Measurements from ENCODE around the gene ZBTB7A. TPM values are rescaled to one million over a fixed set of nuclear protein-coding genes. Genes with fewer than 3 reads are reported as not detected.

The ZBTB7A gene
- total RNA-seq, 1 donor: 42.7 TPM

GRCh38 chr19:4046946-4047683 lies 19.6 kb downstream of the ZBTB7A start:
- Histone ChIP-seq H4K20me1 (ENCODE audit: insufficient read depth, low read length) (peaks cover 46% of the 10 kb centered on the region), H3K27ac (ENCODE audit: low read depth, low read length) (no peak overlapping the region), H3K4me1 (ENCODE audit: insufficient read depth, low read length) (peaks cover 8% of the 10 kb centered on the region), H2AFZ (ENCODE audit: low read length) (no peak overlapping the region), H3K27me3 (ENCODE audit: insufficient read depth, low read length) (no peaks in the 10 kb centered on the region), H3K79me2 (ENCODE audit: insufficient read depth, low read length) (peaks cover 91% of the 10 kb centered on the region), H3K36me3 (ENCODE audit: insufficient read depth, low read length) (peaks cover 26% of the 10 kb centered on the region), H3K9me3 (ENCODE audit: low read depth, low read length) (no peaks in the 10 kb centered on the region), H3K4me2 (ENCODE audit: insufficient read depth, low read length) (no peak overlapping the region), H3K4me3 (ENCODE audit: insufficient read depth, low read length) (no peak overlapping the region)
- no peak for DNase-seq (ENCODE audit: insufficient read length, low spot score, missing footprints)
- no peak for TF ChIP-seq CTCF (IDR thresholded peaks at IDR 0.05; ENCODE audit: extremely low read depth, low read depth, low read length)

- no peak overlapping the region for H3K4me2 ChIP-seq (ENCODE audit: insufficient read depth, low read length)
- TF ChIP-seq CTCF (IDR thresholded peaks at IDR 0.05; ENCODE audit: extremely low read depth, low read depth, low read length): no peak
- no peak for DNase-seq (ENCODE audit: insufficient read length, low spot score, missing footprints)
- H4K20me1 ChIP-seq (ENCODE audit: insufficient read depth, low read length): peaks cover 40% of the 10 kb centered on the region
- no peaks in the 10 kb centered on the region for H3K27me3 ChIP-seq (ENCODE audit: insufficient read depth, low read length)
- H3K36me3 ChIP-seq (ENCODE audit: insufficient read depth, low read length): peaks cover 29% of the 10 kb centered on the region
- no peaks in the 10 kb centered on the region for H3K9me3 ChIP-seq (ENCODE audit: low read depth, low read length)
- H3K79me2 ChIP-seq (ENCODE audit: insufficient read depth, low read length): peaks cover 91% of the 10 kb centered on the region
- H2AFZ ChIP-seq (ENCODE audit: low read length): no peak overlapping the region
- no peak overlapping the region for H3K27ac ChIP-seq (ENCODE audit: low read depth, low read length)
- no peak overlapping the region for H3K4me3 ChIP-seq (ENCODE audit: insufficient read depth, low read length)
- peaks cover 2% of the 10 kb centered on the region for H3K4me1 ChIP-seq (ENCODE audit: insufficient read depth, low read length)
These were observed 20.4 kb downstream of the ZBTB7A start for GRCh38 chr19:4046362-4046691.

GRCh38 chr19:4045597-4046361 lies 20.9 kb downstream of the ZBTB7A start:
- Histone ChIP-seq H3K9me3 (ENCODE audit: low read depth, low read length) (no peaks in the 10 kb centered on the region), H3K4me3 (ENCODE audit: insufficient read depth, low read length) (no peak overlapping the region), H3K4me1 (ENCODE audit: insufficient read depth, low read length) (no peaks in the 10 kb centered on the region), H3K27ac (ENCODE audit: low read depth, low read length) (no peak overlapping the region), H3K27me3 (ENCODE audit: insufficient read depth, low read length) (no peaks in the 10 kb centered on the region), H4K20me1 (ENCODE audit: insufficient read depth, low read length) (peaks cover 36% of the 10 kb centered on the region), H3K79me2 (ENCODE audit: insufficient read depth, low read length) (peaks cover 90% of the 10 kb centered on the region), H3K4me2 (ENCODE audit: insufficient read depth, low read length) (no peak overlapping the region), H3K36me3 (ENCODE audit: insufficient read depth, low read length) (peaks cover 32% of the 10 kb centered on the region), H2AFZ (ENCODE audit: low read length) (no peak overlapping the region)
- no peak for TF ChIP-seq CTCF (IDR thresholded peaks at IDR 0.05; ENCODE audit: extremely low read depth, low read depth, low read length)
- no peak for DNase-seq (ENCODE audit: insufficient read length, low spot score, missing footprints)

GRCh38 chr19:4044990-4045465 lies 21.7 kb downstream of the ZBTB7A start:
- Histone ChIP-seq H3K9me3 (ENCODE audit: low read depth, low read length) (no peaks in the 10 kb centered on the region), H3K36me3 (ENCODE audit: insufficient read depth, low read length) (peaks cover 28% of the 10 kb centered on the region), H3K27ac (ENCODE audit: low read depth, low read length) (no peak overlapping the region), H3K4me3 (ENCODE audit: insufficient read depth, low read length) (no peak overlapping the region), H3K27me3 (ENCODE audit: insufficient read depth, low read length) (no peaks in the 10 kb centered on the region), H4K20me1 (ENCODE audit: insufficient read depth, low read length) (peaks cover 35% of the 10 kb centered on the region), H3K4me1 (ENCODE audit: insufficient read depth, low read length) (no peaks in the 10 kb centered on the region), H3K4me2 (ENCODE audit: insufficient read depth, low read length) (no peak overlapping the region), H3K79me2 (ENCODE audit: insufficient read depth, low read length) (peaks cover 88% of the 10 kb centered on the region), H2AFZ (ENCODE audit: low read length) (no peak overlapping the region)
- no peak for DNase-seq (ENCODE audit: insufficient read length, low spot score, missing footprints)
- TF ChIP-seq CTCF (IDR thresholded peaks at IDR 0.05; ENCODE audit: extremely low read depth, low read depth, low read length): no peak
